Naive B cell (primary cell): ENCODE results near the gene GAPT. TPM values are rescaled to one million over a fixed set of nuclear protein-coding genes. Genes with fewer than 3 reads are reported as not detected.

Experiments used
- ATAC-seq, 2 donors: fragments of 150-1000 bp; cut with Tn5 transposase; 2 replicates each; pipeline ENCODE4 v1.10.0; 2021; ENCODE audit warnings: low read depth in 2 of 2, mild to moderate bottlenecking in 2 of 2, moderate library complexity in 2 of 2
- DNase-seq: peaks from one replicate; pipeline ENCODE4 v3.0.0; 2022
- H3K27ac Mint-ChIP-seq, 6 donors: one replicate each; pipeline ENCODE4 v1.8.0; 2020 to 2022; ENCODE audit warnings: mild to moderate bottlenecking in 6 of 6, mixed read lengths in 6 of 6, moderate library complexity in 5 of 6, inconsistent platforms in 2 of 6
- H3K27me3 Mint-ChIP-seq, 3 donors: one replicate each; pipeline ENCODE4 v1.8.0; 2021 to 2022; ENCODE audit warnings: mixed read lengths in 3 of 3, mild to moderate bottlenecking in 1 of 3
- H3K36me3 Mint-ChIP-seq, 2 donors: one replicate each; pipeline ENCODE4 v1.8.0; 2020 to 2022; ENCODE audit warnings: mixed read lengths in 2 of 2, inconsistent platforms in 1 of 2, mild to moderate bottlenecking in 1 of 2
- H3K4me1 Mint-ChIP-seq, 3 donors: one replicate each; pipeline ENCODE4 v1.8.0; 2020 to 2022; ENCODE audit warnings: mixed read lengths in 3 of 3, inconsistent platforms in 1 of 3, mild to moderate bottlenecking in 1 of 3, moderate library complexity in 1 of 3
- H3K4me3 Mint-ChIP-seq, 8 donors: one replicate each; pipeline ENCODE4 v1.8.0; 2020 to 2022; ENCODE audit warnings: mild to moderate bottlenecking in 8 of 8, mixed read lengths in 8 of 8, moderate library complexity in 8 of 8, inconsistent platforms in 2 of 8
- H3K9me3 Mint-ChIP-seq, 7 donors: one replicate each; pipeline ENCODE4 v1.8.0; 2020 to 2022; ENCODE audit warnings: mixed read lengths in 7 of 7, mild to moderate bottlenecking in 5 of 7, inconsistent platforms in 2 of 7, moderate library complexity in 1 of 7
- polyA plus RNA-seq, 6 donors: library from polyadenylated mRNA; unstranded; fragments of 300-500 nt; fragmentation: Illumina TruSeq; gene quantifications; one replicate each; pipeline ENCODE4 v1.2.3, GENCODE V29; 2021; ENCODE audit warnings: low read depth in 6 of 6

The GAPT gene
- 100 to 1,000 TPM; 308 to 432 (median 350) TPM for polyA plus RNA-seq

DNA sequence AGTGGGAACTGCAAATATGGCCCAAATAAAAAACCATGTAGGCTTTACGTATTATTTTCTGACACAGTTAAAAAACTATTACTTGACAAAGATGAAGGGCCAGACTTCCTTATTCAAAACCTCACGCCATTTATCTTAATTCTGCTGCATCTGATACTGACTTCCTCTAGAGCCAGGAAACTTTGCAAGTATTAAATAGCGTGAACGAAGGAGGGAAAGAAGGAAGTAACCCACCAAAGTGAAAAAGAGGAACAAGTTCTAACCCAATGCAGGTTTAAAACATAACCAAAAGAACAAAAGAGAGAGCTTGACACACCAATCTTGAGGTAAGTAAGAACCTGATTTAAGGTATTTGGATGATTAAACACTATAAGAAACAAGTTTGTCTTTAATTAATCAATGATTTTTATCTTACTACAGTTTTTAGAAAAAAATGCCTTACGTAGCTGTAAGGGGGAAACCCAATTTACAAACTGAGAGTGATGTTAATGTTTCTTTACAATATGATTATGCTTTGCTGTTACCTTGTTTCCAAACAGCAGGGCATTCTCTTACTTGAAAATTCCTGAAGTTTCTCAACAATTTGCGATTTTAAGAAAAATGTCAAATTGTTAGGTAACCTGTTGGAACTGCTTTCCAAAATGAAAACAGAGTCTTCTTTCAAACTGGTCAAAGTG is at the start of gene GAPT:
Gene GAPT, plus strand, starts transcription at position 220 of the 677 bp plus-strand sequence. CDS start 3,102 bp downstream, outside the sequence.
- Mint-ChIP-seq H3K4me1 (peaks cover 42 to 53% (median 52%) of the 10 kb centered on the region in 3 donors), H3K27ac (peak within 1 kb of the TSS; percentile 82 to 96 (median 90)), H3K9me3 (peaks cover 0 to 17% (median 10%) of the 10 kb centered on the region in 7 donors), H3K27me3 (no peaks in the 10 kb centered on the region), H3K4me3 (peak within 1 kb of the TSS; percentile 74 to 98 (median 90)), H3K36me3 (peaks cover 32 to 38% of the 10 kb centered on the region in 2 donors)
- peak; percentile 81 for DNase-seq
- peak; percentile 93 to 95 for ATAC-seq

DNA sequence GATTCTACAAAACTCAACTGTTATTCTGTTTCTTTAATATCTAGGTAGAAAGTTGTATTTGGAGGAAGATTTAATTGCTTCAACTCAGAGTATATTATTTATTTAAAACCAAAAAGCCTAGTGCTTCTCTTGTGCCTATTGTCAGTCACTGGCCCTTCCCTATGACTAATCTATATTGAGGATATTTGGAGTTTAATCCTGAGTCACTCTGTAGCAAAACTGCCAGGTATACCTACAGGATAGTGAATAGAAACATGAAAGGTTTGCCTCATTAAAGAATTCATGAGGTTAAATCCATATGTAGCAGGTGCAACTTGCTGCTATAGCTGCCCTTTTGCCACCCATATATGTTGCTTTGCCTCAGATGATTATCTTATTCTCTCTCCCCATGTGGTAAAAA is 46.4 kb upstream of the GAPT start:
- Mint-ChIP-seq H3K9me3 (peaks cover 0 to 13% (median 2%) of the 10 kb centered on the region in 7 donors), H3K27me3 (peaks cover 0 to 11% (median 0%) of the 10 kb centered on the region in 3 donors), H3K27ac (no peak overlapping the region), H3K36me3 (no peaks in the 10 kb centered on the region), H3K4me3 (no peak overlapping the region), H3K4me1 (no peaks in the 10 kb centered on the region)
- DNase-seq (no peak), ATAC-seq (no peak)

DNA sequence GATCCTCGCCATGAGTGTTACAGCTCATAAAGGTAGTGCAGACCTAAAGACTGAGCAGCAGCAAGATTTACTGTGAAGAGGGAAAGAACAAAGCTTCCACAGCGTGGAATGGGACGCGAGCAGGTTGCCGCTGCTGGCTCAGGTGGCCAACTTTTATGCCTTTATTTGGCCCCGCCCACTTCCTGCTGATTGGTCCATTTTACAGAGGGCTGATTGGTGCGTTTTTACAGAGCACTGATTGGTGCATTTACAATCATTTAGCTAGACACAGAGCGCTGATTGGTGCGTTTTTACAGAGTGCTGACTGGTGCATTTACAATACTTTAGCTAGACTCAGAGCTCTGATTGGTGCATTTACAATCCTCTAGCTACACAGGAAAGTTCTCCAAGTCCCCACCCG is 45.2 kb upstream of the GAPT start:
- DNase-seq = no peak
- Mint-ChIP-seq H3K27ac (no peak overlapping the region), H3K9me3 (peaks cover 0 to 13% (median 2%) of the 10 kb centered on the region in 7 donors), H3K36me3 (no peaks in the 10 kb centered on the region), H3K4me1 (no peaks in the 10 kb centered on the region), H3K4me3 (no peak overlapping the region), H3K27me3 (peaks cover 0 to 11% (median 0%) of the 10 kb centered on the region in 3 donors)
- ATAC-seq = no peak

DNA sequence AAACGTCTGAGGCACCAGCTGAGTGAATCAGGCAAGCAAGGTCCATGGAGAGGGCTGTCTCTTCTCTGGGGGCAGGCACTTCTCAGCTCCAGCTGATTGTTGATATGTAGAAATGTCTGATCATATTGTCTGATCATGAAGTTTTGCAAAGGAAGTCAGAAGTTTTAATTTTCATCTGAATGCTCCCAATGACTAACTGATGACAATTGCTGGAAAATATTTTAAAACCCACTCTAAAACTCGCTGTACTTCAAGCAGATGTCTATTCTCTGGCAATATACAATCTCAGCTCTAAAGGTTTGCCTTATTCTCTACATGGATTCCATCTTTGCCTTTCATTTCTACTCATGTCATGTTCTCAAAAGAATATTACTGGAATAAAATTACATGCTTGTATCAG is 44.0 kb upstream of the GAPT start:
- ATAC-seq (no peak), DNase-seq (no peak)
- Mint-ChIP-seq H3K9me3 (peaks cover 0 to 13% (median 2%) of the 10 kb centered on the region in 7 donors), H3K27me3 (peaks cover 0 to 11% (median 0%) of the 10 kb centered on the region in 3 donors), H3K4me1 (no peaks in the 10 kb centered on the region), H3K36me3 (no peaks in the 10 kb centered on the region), H3K4me3 (no peak overlapping the region), H3K27ac (no peak overlapping the region)

DNA sequence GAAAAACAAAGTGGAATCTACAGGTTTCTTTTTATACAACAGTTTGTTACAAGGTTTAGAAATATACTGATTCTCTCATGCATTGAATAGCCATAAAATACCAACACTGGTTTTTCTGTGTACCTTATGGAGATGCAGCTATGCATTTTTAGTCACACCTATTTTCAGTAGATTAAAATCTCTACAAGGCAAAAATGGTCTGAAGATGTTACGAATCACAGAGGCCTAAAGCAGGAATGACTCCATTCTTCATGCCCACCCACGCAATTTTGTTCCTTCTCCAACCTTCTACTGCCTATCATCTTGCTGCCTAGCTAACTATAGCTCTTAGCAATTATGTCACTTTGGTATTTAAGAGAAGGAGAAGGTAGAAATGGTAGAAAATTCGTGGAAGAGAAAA is 41.2 kb upstream of the GAPT start:
- DNase-seq (no peak), ATAC-seq (no peak)
- Mint-ChIP-seq H3K9me3 (peaks cover 0 to 5% (median 0%) of the 10 kb centered on the region in 7 donors), H3K36me3 (peaks cover 10 to 11% of the 10 kb centered on the region in 2 donors), H3K4me3 (no peak overlapping the region), H3K27ac (no peak overlapping the region), H3K27me3 (peaks cover 0 to 11% (median 0%) of the 10 kb centered on the region in 3 donors), H3K4me1 (no peaks in the 10 kb centered on the region)

DNA sequence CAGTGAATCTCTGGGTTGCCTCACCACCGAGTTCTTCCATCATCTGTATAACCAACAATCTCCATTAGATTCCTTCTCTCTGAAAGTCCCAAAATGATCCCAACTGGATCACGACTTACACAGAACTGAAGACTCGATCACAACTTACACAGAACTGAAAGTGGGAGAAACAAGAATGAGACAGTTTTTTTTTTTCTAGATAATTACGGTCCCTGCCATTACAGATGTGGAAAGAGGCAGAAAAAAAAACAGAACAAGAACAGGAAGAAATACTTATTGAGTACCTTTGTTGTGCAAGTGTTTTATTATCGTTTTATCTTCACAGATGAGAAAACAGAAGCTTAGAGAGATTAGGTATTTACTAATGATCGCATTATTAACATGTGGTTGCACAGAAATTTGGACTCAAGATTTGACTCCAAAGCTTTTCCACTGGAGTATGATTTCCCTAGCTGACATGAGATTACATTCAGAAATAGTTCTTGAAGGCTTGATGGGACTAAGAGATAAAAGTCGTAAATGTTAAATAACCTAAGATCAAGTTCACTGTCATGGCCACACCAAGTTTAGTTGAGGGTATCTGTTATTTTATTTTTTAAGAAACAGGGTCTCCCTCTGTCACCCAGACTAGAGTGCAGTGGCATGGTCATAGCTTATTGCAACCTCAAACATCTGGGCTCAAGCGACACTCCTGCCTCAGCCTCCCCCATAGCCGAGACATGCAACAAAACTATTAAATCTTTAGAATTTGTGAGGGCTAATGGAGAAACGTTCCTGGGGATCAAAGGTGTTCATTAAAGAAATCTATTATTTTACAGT is 40.2 kb upstream of the GAPT start:
- H3K36me3 Mint-ChIP-seq = peaks cover 16 to 17% of the 10 kb centered on the region in 2 donors
- DNase-seq (no peak), ATAC-seq (no peak)
- H3K27ac Mint-ChIP-seq = no peak overlapping the region
- no peaks in the 10 kb centered on the region for H3K4me1 Mint-ChIP-seq
- no peak overlapping the region for H3K4me3 Mint-ChIP-seq
- peaks cover 0 to 4% (median 0%) of the 10 kb centered on the region in 7 donors for H3K9me3 Mint-ChIP-seq
- peaks cover 0 to 11% (median 0%) of the 10 kb centered on the region in 3 donors for H3K27me3 Mint-ChIP-seq

DNA sequence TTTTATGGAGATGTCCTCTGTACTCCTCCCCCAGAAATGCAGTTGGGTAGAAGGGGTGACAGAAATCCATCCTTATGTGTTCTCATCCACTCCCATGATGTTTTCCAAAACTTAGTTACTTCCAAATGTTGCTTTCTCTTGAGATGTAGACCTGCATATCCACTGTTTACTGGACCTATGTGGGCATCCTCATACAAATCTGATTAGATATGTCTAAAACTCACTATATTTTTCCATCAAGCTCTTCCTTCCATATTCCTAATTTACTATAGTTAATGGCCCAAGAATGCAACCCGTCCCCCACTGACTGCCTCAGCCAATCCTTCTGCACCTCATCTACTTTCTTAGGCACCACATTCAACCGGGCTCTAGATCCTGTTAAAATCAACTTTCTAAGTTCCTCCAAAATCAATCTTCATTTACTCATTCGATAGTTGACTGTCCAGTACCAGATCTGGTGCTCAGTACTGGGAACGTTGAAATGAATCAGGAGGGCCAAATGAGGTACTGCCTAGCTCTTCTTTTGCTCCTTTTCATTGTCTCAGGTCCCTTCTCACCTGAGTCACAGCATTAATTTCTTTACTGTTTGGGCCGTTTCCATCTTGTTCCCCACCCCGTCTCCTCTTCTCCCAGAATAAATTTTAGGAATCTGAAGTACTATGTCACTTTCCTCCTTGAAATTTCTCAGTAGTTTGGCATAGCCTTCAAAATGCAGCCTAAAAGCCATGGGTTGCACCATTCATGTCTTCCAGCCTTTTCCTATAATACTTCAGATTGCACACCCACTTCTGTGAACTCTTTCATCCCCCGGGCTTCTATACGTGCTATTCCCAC is 39.3 kb upstream of the GAPT start:
- no peak for ATAC-seq
- no peak for DNase-seq

DNA sequence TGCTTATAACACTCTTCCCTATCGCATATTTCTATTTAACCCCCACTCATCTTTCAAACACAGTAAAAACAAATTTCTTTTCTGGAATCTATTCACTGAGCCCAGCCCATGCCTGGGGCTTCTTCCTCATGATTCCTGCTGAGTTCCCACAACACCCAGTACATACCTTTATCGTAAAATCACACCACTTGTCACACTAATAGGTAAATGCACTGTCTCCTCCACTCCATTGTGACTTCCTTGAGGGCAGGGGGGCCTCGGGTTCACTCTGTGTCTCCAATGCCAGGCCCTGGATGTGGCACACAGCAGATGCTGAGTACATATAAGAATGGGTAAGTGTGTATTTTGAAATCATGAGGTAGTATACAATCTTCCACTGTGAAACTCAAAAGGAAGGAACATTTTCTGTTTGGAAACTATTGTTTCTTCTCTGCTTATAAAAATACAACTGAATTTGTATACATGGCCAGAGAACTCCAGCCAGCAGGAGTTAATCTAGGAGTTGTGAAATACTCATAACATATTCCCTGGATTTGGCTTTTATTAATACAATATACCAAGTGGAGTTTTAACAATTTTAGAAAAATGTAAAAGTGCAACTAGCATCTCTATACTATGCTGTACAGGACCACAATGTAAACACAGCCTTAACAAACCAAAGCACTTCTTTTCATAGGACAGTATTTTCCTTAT is 38.5 kb upstream of the GAPT start:
- peaks cover 16 to 18% of the 10 kb centered on the region in 2 donors for H3K36me3 Mint-ChIP-seq
- H3K27me3 Mint-ChIP-seq = no peaks in the 10 kb centered on the region
- no peak for ATAC-seq
- no peak for DNase-seq
- no peak overlapping the region for H3K4me3 Mint-ChIP-seq
- H3K4me1 Mint-ChIP-seq = no peaks in the 10 kb centered on the region
- H3K9me3 Mint-ChIP-seq = no peaks in the 10 kb centered on the region
- peak overlapping the region in 1 of 6 donors; percentile 83 for H3K27ac Mint-ChIP-seq

More for the DNA sequence above, 39.3 kb upstream of the GAPT start:
- Mint-ChIP-seq H3K27ac (peak overlapping the region in 1 of 6 donors; percentile 83), H3K4me1 (no peaks in the 10 kb centered on the region), H3K4me3 (no peak overlapping the region), H3K27me3 (peaks cover 0 to 3% (median 0%) of the 10 kb centered on the region in 3 donors), H3K36me3 (peaks cover 16 to 18% of the 10 kb centered on the region in 2 donors), H3K9me3 (peaks cover 0 to under 1% (median 0%) of the 10 kb centered on the region in 7 donors)

DNA sequence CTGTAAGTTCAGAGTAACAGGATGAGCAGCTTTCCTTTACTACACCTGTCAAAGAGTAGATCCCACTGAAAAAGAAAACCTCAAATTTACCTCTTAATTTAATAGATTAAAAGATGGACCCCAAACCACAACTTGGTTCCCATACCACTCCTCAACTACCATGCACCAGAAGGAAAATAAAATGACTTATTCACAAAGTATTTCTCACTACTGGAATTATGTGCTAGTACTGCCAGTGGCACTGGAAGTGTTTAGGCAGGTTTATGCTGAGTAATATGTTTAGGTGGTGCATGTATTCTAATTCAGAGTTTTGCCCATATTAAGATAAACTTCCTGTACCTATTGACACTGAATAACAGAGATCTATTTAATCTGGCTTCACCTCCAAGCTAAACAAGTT is 37.9 kb upstream of the GAPT start:
- peaks cover 0 to 1% (median 0%) of the 10 kb centered on the region in 7 donors for H3K9me3 Mint-ChIP-seq
- no peaks in the 10 kb centered on the region for H3K4me1 Mint-ChIP-seq
- no peak overlapping the region for H3K27ac Mint-ChIP-seq
- ATAC-seq = no peak
- DNase-seq = no peak
- H3K4me3 Mint-ChIP-seq = no peak overlapping the region
- H3K27me3 Mint-ChIP-seq = no peaks in the 10 kb centered on the region
- H3K36me3 Mint-ChIP-seq = peaks cover 16 to 18% of the 10 kb centered on the region in 2 donors

DNA sequence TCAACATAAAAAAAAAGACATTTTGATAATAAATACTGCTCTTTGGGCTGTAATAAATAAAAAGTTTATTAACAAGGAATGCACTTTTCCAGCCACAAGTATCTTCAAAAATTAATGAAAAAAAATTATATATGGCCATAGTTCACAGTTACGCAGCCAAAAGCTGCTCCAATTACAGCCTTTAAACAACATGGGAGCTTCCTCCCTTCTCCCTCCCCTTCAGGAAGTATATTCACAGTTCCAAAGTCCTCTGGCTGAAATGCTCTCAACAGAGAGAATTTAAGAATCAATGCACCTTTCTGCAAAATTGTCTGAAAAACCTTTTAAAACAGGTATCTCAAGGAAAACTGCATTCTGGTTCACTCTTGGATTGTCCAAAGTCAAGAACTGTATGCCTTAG is 37.2 kb upstream of the GAPT start:
- ATAC-seq (no peak), DNase-seq (no peak)
- Mint-ChIP-seq H3K27me3 (no peaks in the 10 kb centered on the region), H3K4me1 (peaks cover 0 to 5% (median 2%) of the 10 kb centered on the region in 3 donors), H3K27ac (no peak overlapping the region), H3K36me3 (peaks cover 16 to 18% of the 10 kb centered on the region in 2 donors), H3K4me3 (no peak overlapping the region), H3K9me3 (peaks cover 0 to 1% (median 0%) of the 10 kb centered on the region in 7 donors)

DNA sequence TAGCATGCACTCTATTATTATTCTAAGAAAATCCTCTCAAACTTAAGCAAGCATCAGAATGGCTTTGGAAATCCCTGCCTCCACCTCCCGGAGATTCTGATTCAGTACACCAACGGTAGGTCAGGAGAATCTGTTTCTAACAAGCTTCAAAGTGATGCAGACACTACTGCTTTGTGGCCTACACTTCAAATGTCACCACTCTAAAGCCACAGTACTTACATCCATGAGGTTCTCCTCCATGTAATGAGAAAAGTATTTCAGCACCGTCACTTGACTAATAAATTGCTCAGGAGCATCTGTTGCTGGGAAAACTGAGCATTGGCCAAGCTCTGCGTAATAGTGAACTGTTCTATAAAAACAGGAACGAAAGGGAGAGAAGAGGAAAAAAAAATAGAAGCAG is 36.2 kb upstream of the GAPT start:
- H3K4me1 Mint-ChIP-seq = peaks cover 0 to 8% (median 3%) of the 10 kb centered on the region in 3 donors
- peaks cover 0 to 1% (median 0%) of the 10 kb centered on the region in 7 donors for H3K9me3 Mint-ChIP-seq
- no peak overlapping the region for H3K27ac Mint-ChIP-seq
- no peak overlapping the region for H3K4me3 Mint-ChIP-seq
- DNase-seq = no peak
- H3K36me3 Mint-ChIP-seq = peaks cover 16 to 18% of the 10 kb centered on the region in 2 donors
- H3K27me3 Mint-ChIP-seq = no peaks in the 10 kb centered on the region
- ATAC-seq = no peak

DNA sequence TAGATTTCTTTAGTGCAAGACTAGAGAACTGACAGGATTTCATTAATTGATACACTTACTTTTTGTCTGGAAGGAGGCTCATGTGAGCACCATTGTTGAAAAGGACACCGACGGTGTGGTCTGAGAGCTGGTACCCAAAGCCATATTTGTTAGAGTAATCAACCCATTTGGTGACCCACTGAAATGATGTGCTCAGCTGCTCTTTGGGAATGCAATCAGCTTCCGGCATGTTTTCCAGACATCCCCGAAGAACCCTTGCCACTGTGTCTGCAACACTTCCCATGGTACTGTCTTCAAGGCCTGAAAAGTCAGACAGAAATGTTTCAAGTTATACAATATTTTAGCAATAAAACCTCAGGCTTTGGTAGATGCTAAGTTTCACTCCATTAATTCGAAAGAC is 35.8 kb upstream of the GAPT start:
- peaks cover 0 to 8% (median 3%) of the 10 kb centered on the region in 3 donors for H3K4me1 Mint-ChIP-seq
- no peak for ATAC-seq
- no peak overlapping the region for H3K4me3 Mint-ChIP-seq
- no peak for DNase-seq
- no peaks in the 10 kb centered on the region for H3K27me3 Mint-ChIP-seq
- peaks cover 16 to 18% of the 10 kb centered on the region in 2 donors for H3K36me3 Mint-ChIP-seq
- no peak overlapping the region for H3K27ac Mint-ChIP-seq
- peaks cover 0 to 1% (median 0%) of the 10 kb centered on the region in 7 donors for H3K9me3 Mint-ChIP-seq
